ENCODE data around the gene OXER1. TPM values are rescaled to one million over a fixed set of nuclear protein-coding genes. Genes with fewer than 3 reads are reported as not detected.

The OXER1 gene
- total RNA-seq, 4 donors from 2014 or later: 0.78 to 1.3 (median 0.98) TPM; not detected in 1

GRCh38 chr2:42721898-42722297 lies 42.0 kb downstream of the OXER1 start:
- TF ChIP-seq CTCF (IDR thresholded peaks at IDR 0.05): no peak
- no peak for TF ChIP-seq POLR2A (IDR thresholded peaks at IDR 0.05)

GRCh38 chr2:42714686-42715085 lies 49.2 kb downstream of the OXER1 start:
- Histone ChIP-seq H3K36me3 (no peaks in the 10 kb centered on the region), H3K27me3 (no peaks in the 10 kb centered on the region), H3K4me1 (no peaks in the 10 kb centered on the region), H3K27ac (no peak overlapping the region), H3K4me3 (replicated peaks in 1 of 3) (no peak overlapping the region), H3K9me3 (no peaks in the 10 kb centered on the region)
- intact Hi-C loops (cut with DNase I): no loop called here
- 88 to 94% methylated on average over 6 to 7 of the region's 7 CpGs for WGBS, 2 donors
- DNase-seq: no peak
- no peak for TF ChIP-seq CTCF (IDR thresholded peaks at IDR 0.05)
- no peak for TF ChIP-seq POLR2A (IDR thresholded peaks at IDR 0.05)

More at GRCh38 chr2:42721898-42722297, 42.0 kb downstream of the OXER1 start:
- H3K27ac ChIP-seq: peak overlapping the region; percentile 52 to 81 (median 74)
- no peak for DNase-seq
- intact Hi-C loops (cut with DNase I): no loop called here
- WGBS, 2 donors: 74 to 79% methylated on average over 2 of the region's 2 CpGs
- H3K9me3 ChIP-seq: no peaks in the 10 kb centered on the region
- no peak overlapping the region for H3K4me3 ChIP-seq (replicated peaks in 1 of 3)
- H3K4me1 ChIP-seq: peaks cover 11 to 15% of the 10 kb centered on the region in 2 donors
- H3K27me3 ChIP-seq: no peaks in the 10 kb centered on the region
- H3K36me3 ChIP-seq: no peaks in the 10 kb centered on the region

GRCh38 chr2:42713920-42714319 lies 50.0 kb downstream of the OXER1 start:
- Histone ChIP-seq H3K4me1 (no peaks in the 10 kb centered on the region), H3K36me3 (no peaks in the 10 kb centered on the region), H3K4me3 (replicated peaks in 1 of 3) (no peak overlapping the region), H3K27me3 (no peaks in the 10 kb centered on the region), H3K9me3 (no peaks in the 10 kb centered on the region), H3K27ac (no peak overlapping the region)
- WGBS, 2 donors: 81 to 86% methylated on average over 4 of the region's 4 CpGs
- no peak for DNase-seq
- TF ChIP-seq CTCF (IDR thresholded peaks at IDR 0.05) (no peak), POLR2A (IDR thresholded peaks at IDR 0.05) (no peak)
- intact Hi-C loops (cut with DNase I): no loop called here

GRCh38 chr2:42712934-42713333 lies 51.0 kb downstream of the OXER1 start:
- 63 to 67% methylated on average over 2 of the region's 2 CpGs for WGBS, 2 donors
- H3K27me3 ChIP-seq: no peaks in the 10 kb centered on the region
- intact Hi-C loops (cut with DNase I): no loop called here

More at GRCh38 chr2:42712934-42713333, 51.0 kb downstream of the OXER1 start:
- Histone ChIP-seq H3K4me1 (no peaks in the 10 kb centered on the region), H3K27ac (no peak overlapping the region), H3K9me3 (no peaks in the 10 kb centered on the region), H3K4me3 (replicated peaks in 1 of 3) (no peak overlapping the region), H3K36me3 (no peaks in the 10 kb centered on the region)
- no peak for DNase-seq
- TF ChIP-seq CTCF (IDR thresholded peaks at IDR 0.05) (no peak), POLR2A (IDR thresholded peaks at IDR 0.05) (no peak)

Small RNA genes within 50 kb of the gene (small RNA-seq; reads per million reads assigned to genes)
- not detected for gene RNU6-137P

Other genes starting within 250 kb of the OXER1 start
- gene MTA3, start 195.5 kb downstream of the OXER1 start, total RNA-seq: 10 to 100 TPM; 29.8 to 50.0 (median 34.0) TPM
- gene HAAO, start 28.4 kb upstream of the OXER1 start, total RNA-seq: 1 to 10 TPM; 2.2 to 6.8 (median 3.9) TPM

Measured in thyroid gland (tissue), 4 donors.